Breast epithelium (tissue), 4 donors: ENCODE results near the gene EEF1AKMT1. TPM values are rescaled to one million over a fixed set of nuclear protein-coding genes. Genes with fewer than 3 reads are reported as not detected.

ENCODE experiments used
- DNase-seq, 2 donors: peaks; one replicate each; pipeline ENCODE4 v3.0.0-alpha.2; 2019; ENCODE audit warnings: low spot score in 2 of 2
- H3K27ac ChIP-seq, 2 donors: fragments of 200-600 bp; sonication (generic) in 1 of 2; one replicate each; pipeline ENCODE4 v1.5.1; 2016 to 2019; ENCODE audit warnings: mild to moderate bottlenecking in 1 of 2
- H3K27me3 ChIP-seq, 2 donors: fragments of 200-600 bp; sonication (generic) in 1 of 2; one replicate each; pipeline versions ENCODE4 v1.5.1 to v1.6.0; 2017 to 2019; ENCODE audit warnings: control low read depth in 1 of 2, mild to moderate bottlenecking in 1 of 2
- H3K36me3 ChIP-seq: fragments of 200-600 bp; one replicate; pipeline ENCODE4 v1.5.1; 2019
- H3K4me1 ChIP-seq, 2 donors: fragments of 200-600 bp; sonication (generic); one replicate each; pipeline ENCODE4 v1.5.1; 2016 to 2019; ENCODE audit warnings: control low read depth in 1 of 2
- H3K4me3 ChIP-seq, 3 donors: fragments of 200-600 bp; sonication (generic); 1 replicate in 2 of 3; 2 replicates in 1 of 3; pipeline ENCODE4 v1.5.1; 2016 to 2019; ENCODE audit warnings: mild to moderate bottlenecking in 3 of 3, moderate library complexity in 2 of 3
- H3K9me3 ChIP-seq, 2 donors: fragments of 200-600 bp; sonication (generic) in 1 of 2; one replicate each; pipeline ENCODE4 v1.5.1; 2016 to 2019; ENCODE audit warnings: control low read depth in 1 of 2
- POLR2A ChIP-seq: fragments of 450-650 bp; IDR thresholded peaks from one replicate; pipeline ENCODE4 v1.6.1; 2016; ENCODE audit warnings: antibody characterized with exemption, mild to moderate bottlenecking, moderate library complexity
- POLR2AphosphoS5 ChIP-seq, 3 donors: sonication (generic); formaldehyde crosslinking; IDR thresholded peaks; one replicate each; pipeline ENCODE4 v1.6.1; 2017; ENCODE audit warnings: antibody characterized with exemption in 3 of 3
- intact Hi-C: fragments of 100-400 bp; cut with DNase I; formaldehyde crosslinking; loops from one replicate; pipeline ENCODE4 v1.15.1; 2023; ENCODE audit warnings: low total_unique reads
- total RNA-seq, 3 donors: library from RNA; depleted of rRNA; stranded (reverse); fragments of >200 nt; gene quantifications; one replicate each; pipeline ENCODE4 v1.1.0, GENCODE V29; 2016
- TF ChIP-seq, protein P1 (sequence below), 3 donors: fragments of 450-650 bp; IDR thresholded peaks; one replicate each; pipeline ENCODE4 v1.5.1; 2016 to 2017; ENCODE audit warnings: antibody characterized with exemption in 3 of 3, mild to moderate bottlenecking in 3 of 3, moderate library complexity in 3 of 3

Gene EEF1AKMT1
- total RNA-seq, 3 donors from 2014 or later: 9.0 to 16.1 (median 13.5) TPM

DNA sequence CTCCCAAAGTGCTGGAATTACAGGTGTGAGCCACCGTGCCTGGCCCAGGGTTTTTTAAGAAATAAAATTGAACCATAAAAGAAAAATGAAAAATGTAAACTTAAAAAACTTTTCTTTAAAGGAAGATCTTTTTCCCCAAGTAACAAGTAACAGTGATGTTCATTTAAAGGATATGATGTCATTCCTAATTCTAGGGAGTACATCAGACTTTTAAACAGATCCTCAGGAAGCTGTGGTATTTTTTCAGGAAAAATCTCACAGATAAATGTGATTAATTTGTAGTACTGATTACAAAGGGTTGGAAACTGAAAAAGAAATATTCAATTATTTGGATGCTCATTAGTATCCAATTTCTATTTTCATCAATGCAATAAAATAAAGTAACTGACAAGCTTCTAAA is 14.6 kb upstream of the EEF1AKMT1 start:
- Histone ChIP-seq H3K36me3 (no peaks in the 10 kb centered on the region), H3K4me3 (no peak overlapping the region), H3K27me3 (no peaks in the 10 kb centered on the region), H3K4me1 (no peaks in the 10 kb centered on the region), H3K27ac (no peak overlapping the region), H3K9me3 (no peaks in the 10 kb centered on the region)
- DNase-seq: no peak
- TF ChIP-seq POLR2AphosphoS5 (IDR thresholded peaks at IDR 0.05): no peak
- intact Hi-C loops: no loop called here

DNA sequence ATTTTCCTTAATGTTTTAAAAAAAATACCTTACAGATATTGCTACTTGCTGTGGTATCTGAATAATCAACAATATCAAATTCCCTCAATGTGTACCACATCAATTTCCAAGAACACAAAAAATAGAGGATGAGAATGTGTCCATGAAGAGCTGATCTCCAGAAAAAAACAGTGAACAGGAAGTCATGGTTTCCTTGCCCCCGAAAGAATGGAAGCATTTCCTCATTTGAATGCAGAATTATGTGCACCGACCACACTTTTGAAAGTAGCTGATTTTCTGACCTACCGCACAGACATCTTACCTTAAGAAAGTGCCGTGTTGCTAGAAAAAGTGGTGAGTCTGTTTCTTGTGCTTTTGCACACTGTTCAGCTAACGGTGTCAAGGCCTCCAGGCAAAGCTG is 13.4 kb upstream of the EEF1AKMT1 start:
- H3K4me3 ChIP-seq: no peak overlapping the region
- no peaks in the 10 kb centered on the region for H3K4me1 ChIP-seq
- no peak overlapping the region for H3K27ac ChIP-seq
- H3K36me3 ChIP-seq: no peaks in the 10 kb centered on the region
- DNase-seq: no peak
- TF ChIP-seq, protein P1, sequence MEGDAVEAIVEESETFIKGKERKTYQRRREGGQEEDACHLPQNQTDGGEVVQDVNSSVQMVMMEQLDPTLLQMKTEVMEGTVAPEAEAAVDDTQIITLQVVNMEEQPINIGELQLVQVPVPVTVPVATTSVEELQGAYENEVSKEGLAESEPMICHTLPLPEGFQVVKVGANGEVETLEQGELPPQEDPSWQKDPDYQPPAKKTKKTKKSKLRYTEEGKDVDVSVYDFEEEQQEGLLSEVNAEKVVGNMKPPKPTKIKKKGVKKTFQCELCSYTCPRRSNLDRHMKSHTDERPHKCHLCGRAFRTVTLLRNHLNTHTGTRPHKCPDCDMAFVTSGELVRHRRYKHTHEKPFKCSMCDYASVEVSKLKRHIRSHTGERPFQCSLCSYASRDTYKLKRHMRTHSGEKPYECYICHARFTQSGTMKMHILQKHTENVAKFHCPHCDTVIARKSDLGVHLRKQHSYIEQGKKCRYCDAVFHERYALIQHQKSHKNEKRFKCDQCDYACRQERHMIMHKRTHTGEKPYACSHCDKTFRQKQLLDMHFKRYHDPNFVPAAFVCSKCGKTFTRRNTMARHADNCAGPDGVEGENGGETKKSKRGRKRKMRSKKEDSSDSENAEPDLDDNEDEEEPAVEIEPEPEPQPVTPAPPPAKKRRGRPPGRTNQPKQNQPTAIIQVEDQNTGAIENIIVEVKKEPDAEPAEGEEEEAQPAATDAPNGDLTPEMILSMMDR (IDR thresholded peaks at IDR 0.05): no peak
- TF ChIP-seq POLR2AphosphoS5 (IDR thresholded peaks at IDR 0.05): no peak
- TF ChIP-seq POLR2A: no peak
- no peaks in the 10 kb centered on the region for H3K27me3 ChIP-seq
- intact Hi-C loops: no loop called here
- no peaks in the 10 kb centered on the region for H3K9me3 ChIP-seq

DNA sequence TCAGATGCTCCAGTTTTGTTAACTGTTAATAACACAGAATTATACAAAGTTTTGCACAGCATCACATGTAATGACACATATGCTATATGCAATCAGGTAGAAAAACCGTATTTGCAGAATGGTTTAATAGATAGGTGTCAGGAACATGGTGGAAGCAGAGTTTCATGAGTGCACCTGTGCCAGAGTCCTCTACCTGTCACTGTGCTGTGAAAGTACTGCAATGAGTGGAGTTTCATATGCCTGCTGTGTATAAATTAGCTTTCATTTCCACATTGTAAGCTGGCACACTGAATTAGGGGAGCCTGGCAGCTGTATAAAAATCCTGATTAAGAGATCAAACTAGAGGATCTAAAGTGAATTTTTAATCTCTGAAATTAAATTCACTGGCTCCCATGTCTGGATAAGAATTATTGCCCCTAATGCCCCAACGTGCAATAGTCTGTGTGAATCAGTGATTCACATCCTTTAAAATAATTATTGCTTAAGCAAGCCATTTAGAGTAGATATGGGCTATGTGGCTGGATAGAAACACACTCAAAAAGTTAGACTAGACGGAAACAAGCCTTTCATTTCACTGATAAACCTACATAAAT is 8.5 kb upstream of the EEF1AKMT1 start:
- Histone ChIP-seq H3K9me3 (no peaks in the 10 kb centered on the region), H3K36me3 (no peaks in the 10 kb centered on the region), H3K27ac (no peak overlapping the region), H3K4me3 (no peak overlapping the region), H3K4me1 (no peaks in the 10 kb centered on the region), H3K27me3 (no peaks in the 10 kb centered on the region)
- DNase-seq: no peak
- TF ChIP-seq POLR2A (no peak), POLR2AphosphoS5 (IDR thresholded peaks at IDR 0.05) (no peak)
- TF ChIP-seq, protein P1 (IDR thresholded peaks at IDR 0.05): no peak
- intact Hi-C loops: no loop called here

DNA sequence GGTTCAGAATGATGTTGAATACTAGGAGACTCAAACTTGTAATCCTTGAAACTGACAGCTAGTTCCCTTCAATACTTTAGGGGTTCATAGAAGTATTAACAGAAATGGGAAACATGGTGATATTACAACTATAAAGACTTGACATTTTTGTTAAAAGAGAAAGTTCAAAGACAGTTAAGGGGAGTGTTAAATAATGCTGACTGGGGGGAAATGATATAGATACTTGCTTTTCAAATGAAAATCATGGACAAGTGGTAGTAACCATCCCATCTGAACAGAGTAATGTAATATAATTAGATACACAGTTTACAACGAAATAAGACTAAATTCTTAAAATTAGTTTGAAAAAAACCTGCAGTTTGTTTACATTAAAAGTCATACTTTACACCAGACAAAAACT is 6.6 kb upstream of the EEF1AKMT1 start:
- TF ChIP-seq, protein P1 (IDR thresholded peaks at IDR 0.05): no peak
- TF ChIP-seq POLR2AphosphoS5 (IDR thresholded peaks at IDR 0.05): no peak
- TF ChIP-seq POLR2A: no peak
- Histone ChIP-seq H3K27ac (no peak overlapping the region), H3K4me1 (no peaks in the 10 kb centered on the region), H3K4me3 (no peak overlapping the region), H3K36me3 (no peaks in the 10 kb centered on the region), H3K9me3 (no peaks in the 10 kb centered on the region), H3K27me3 (no peaks in the 10 kb centered on the region)
- intact Hi-C loops: no loop called here
- no peak for DNase-seq

DNA sequence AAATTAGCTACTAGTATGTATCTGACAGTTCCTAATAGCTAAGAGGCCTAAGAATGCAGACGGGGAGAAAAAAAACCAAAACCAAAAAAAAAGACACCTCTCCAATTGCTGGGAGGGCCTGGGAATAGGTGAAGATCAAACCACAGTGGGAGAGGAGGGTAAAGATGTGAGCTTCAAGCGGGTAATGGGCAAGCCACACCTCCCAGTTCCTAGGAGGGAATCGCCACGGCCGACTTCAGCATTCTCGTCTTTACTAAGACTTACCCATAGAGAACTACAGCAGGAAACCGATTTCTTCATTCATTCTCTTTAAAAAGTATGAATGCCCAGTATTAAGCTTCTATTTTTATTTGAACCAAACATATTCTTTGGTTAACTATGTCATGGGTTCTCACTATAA is 5.6 kb upstream of the EEF1AKMT1 start:
- no peaks in the 10 kb centered on the region for H3K27me3 ChIP-seq
- DNase-seq: no peak
- no peaks in the 10 kb centered on the region for H3K36me3 ChIP-seq
- H3K27ac ChIP-seq: no peak overlapping the region
- no peaks in the 10 kb centered on the region for H3K4me1 ChIP-seq
- H3K4me3 ChIP-seq: no peak overlapping the region
- H3K9me3 ChIP-seq: no peaks in the 10 kb centered on the region
- intact Hi-C loops: no loop called here
- no peak for TF ChIP-seq POLR2AphosphoS5 (IDR thresholded peaks at IDR 0.05)
- TF ChIP-seq POLR2A: no peak
- TF ChIP-seq, protein P1 (IDR thresholded peaks at IDR 0.05): no peak

DNA sequence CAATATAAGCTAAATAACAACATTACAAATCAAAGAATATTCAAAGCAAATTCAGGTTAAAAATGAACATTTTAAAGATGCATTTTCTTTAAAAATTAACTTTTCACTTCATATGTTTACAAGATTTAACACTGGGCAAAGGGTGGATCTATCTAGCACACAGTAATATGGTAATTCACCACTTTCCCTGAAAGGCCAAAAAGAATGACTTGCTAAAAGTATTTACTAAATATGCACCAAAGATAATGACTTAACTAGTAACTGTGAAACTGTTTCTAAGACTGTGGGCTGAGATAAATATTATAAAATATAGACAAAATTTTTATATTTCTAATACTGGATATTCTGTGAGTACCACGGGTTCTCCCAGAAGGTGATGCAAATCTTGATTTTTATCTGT is 4.5 kb upstream of the EEF1AKMT1 start:
- Histone ChIP-seq H3K9me3 (no peaks in the 10 kb centered on the region), H3K27me3 (no peaks in the 10 kb centered on the region), H3K4me1 (no peaks in the 10 kb centered on the region), H3K36me3 (no peaks in the 10 kb centered on the region), H3K27ac (no peak overlapping the region), H3K4me3 (no peak overlapping the region)
- TF ChIP-seq POLR2AphosphoS5 (IDR thresholded peaks at IDR 0.05): no peak
- TF ChIP-seq POLR2A: no peak
- TF ChIP-seq, protein P1 (IDR thresholded peaks at IDR 0.05): no peak
- no peak for DNase-seq
- intact Hi-C loops: no loop called here
